ENCODE measurements around the gene ANTKMT.
A peak's percentile ranks its signal among the peaks of the same experiment; 100 is the strongest.

The ANTKMT gene

GRCh38 chr16:700684-701584, 20.0 kb upstream of the ANTKMT start:
- no peak for DNase-seq

- no peak for DNase-seq
These were observed 18.6 kb upstream of the ANTKMT start for GRCh38 chr16:702341-702740.

- no peak for DNase-seq
These were observed 17.5 kb upstream of the ANTKMT start for GRCh38 chr16:703406-703805.

GRCh38 chr16:704047-704446, 16.9 kb upstream of the ANTKMT start:
- no peak for DNase-seq

- DNase-seq = no peak
These were observed 16.2 kb upstream of the ANTKMT start for GRCh38 chr16:704552-705380.

GRCh38 chr16:705431-706188, 15.3 kb upstream of the ANTKMT start, which contains the start of gene FBXL16:
FBXL16 (minus strand) TSS chr16:705801; CDS start chr16:697405, 8,396 bp downstream.
- no peak for DNase-seq

GRCh38 chr16:706189-707061, 14.5 kb upstream of the ANTKMT start:
- no peak for DNase-seq

GRCh38 chr16:707062-707538, 13.8 kb upstream of the ANTKMT start:
- DNase-seq = no peak

GRCh38 chr16:708019-708418, 12.9 kb upstream of the ANTKMT start:
- DNase-seq = no peak

GRCh38 chr16:708959-709358, 12.0 kb upstream of the ANTKMT start:
- no peak for DNase-seq

GRCh38 chr16:709566-710499, 11.1 kb upstream of the ANTKMT start:
- no peak for DNase-seq

- no peak for DNase-seq
These were observed 10.4 kb upstream of the ANTKMT start for GRCh38 chr16:710500-711075.

- DNase-seq = no peak
These were observed 9.9 kb upstream of the ANTKMT start for GRCh38 chr16:711084-711483.

GRCh38 chr16:711548-712320, 9.2 kb upstream of the ANTKMT start:
- DNase-seq = peak; percentile 78

GRCh38 chr16:712740-713250, 8.2 kb upstream of the ANTKMT start:
- peak; percentile 41 for DNase-seq

GRCh38 chr16:714079-714478, 6.9 kb upstream of the ANTKMT start:
- DNase-seq = no peak

- peak; percentile 85 for DNase-seq
These were observed 6.1 kb upstream of the ANTKMT start, which contains the start of gene METRN for GRCh38 chr16:714558-715476. METRN (plus strand) TSS chr16:715118; CDS start chr16:715290, 172 bp downstream.

Data from CD4-positive, alpha-beta T cell treated with Interleukin-15 for 1 hour (primary cell).